ENCODE results near the gene RASSF8.

DNA sequence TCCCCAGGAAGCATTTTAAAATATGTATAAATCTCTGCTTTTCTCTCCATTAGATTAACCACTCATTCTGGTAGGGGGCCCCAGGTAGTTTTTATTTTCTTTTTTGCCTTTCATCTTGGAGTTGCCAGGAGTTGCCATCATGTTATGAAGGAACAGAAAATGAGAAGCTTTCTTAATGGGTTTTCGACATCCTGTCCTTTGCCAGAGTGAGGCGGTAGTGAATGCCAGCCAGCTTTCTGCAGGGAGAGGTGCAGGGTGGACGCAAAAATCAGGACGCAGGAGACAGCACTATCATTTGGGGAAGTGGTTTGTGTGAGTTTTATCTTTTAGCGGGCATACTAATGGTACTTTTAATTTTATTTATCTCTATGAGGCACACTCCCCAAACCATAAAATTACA lies 1.7 kb downstream of the RASSF8 start:
- TF ChIP-seq, protein P1, sequence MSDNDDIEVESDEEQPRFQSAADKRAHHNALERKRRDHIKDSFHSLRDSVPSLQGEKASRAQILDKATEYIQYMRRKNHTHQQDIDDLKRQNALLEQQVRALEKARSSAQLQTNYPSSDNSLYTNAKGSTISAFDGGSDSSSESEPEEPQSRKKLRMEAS (IDR thresholded peaks at IDR 0.05): no peak
- TF ChIP-seq EP300 (IDR thresholded peaks at IDR 0.05; ENCODE audit: borderline replicate concordance) (no peak), RAD21 (IDR thresholded peaks at IDR 0.05; ENCODE audit: low read depth) (no peak; the same call in 1 of the 2 replicates), NFIC (IDR thresholded peaks at IDR 0.05) (no peak), TCF12 (IDR thresholded peaks at IDR 0.05; ENCODE audit: low read depth) (no peak), YY1 (IDR thresholded peaks at IDR 0.05; ENCODE audit: low read depth) (no peak)

Measured in Ishikawa (cell line).